Measurements from ENCODE around the gene RIPPLY3. TPM values are rescaled to one million over a fixed set of nuclear protein-coding genes. Genes with fewer than 3 reads are reported as not detected.

The RIPPLY3 gene
- not detected in 2 replicates for total RNA-seq

GRCh38 chr21:37006486-37007291, at the start of gene RIPPLY3:
TSS of gene RIPPLY3 (plus strand) at chr21:37006702. CDS start at chr21:37006773, 71 bp downstream.
- CTCF ChIA-PET, result interaction anchor here (1.7 kb wide), 1 partner anchor 17 kb away, joined by 4 read pairs; no protein-coding TSS in a partner anchor
- H3K27me3 Mint-ChIP-seq, result peaks cover 30% of the 10 kb centered on the region
- no peak within 1 kb of the TSS for H3K27ac Mint-ChIP-seq
- intact Hi-C loops (cut with micrococcal nuclease), result no loop called here
- H3K4me3 Mint-ChIP-seq, result peak within 1 kb of the TSS; percentile 59
- peaks cover 19% of the 10 kb centered on the region for H3K4me1 Mint-ChIP-seq
- no peaks in the 10 kb centered on the region for H3K36me3 Mint-ChIP-seq (ENCODE audit: low read depth)
- DNase-seq, result no peak
- POLR2A ChIA-PET, result no interaction called here
- no peak for TF ChIP-seq CTCF (IDR thresholded peaks at IDR 0.05)
- H3K9me3 Mint-ChIP-seq, result no peaks in the 10 kb centered on the region
- ATAC-seq (ENCODE audit: low read depth), result peak; percentile 26

GRCh38 chr21:36959020-36959835, 47.3 kb upstream of the RIPPLY3 start:
- ChIA-PET CTCF (no interaction called here), POLR2A (no interaction called here)
- H3K9me3 Mint-ChIP-seq, result no peaks in the 10 kb centered on the region
- H3K4me3 Mint-ChIP-seq, result no peak overlapping the region
- no peak for ATAC-seq (ENCODE audit: low read depth)
- intact Hi-C loops (cut with micrococcal nuclease), result no loop called here
- H3K27ac Mint-ChIP-seq, result no peak overlapping the region
- DNase-seq, result no peak
- TF ChIP-seq CTCF (IDR thresholded peaks at IDR 0.05), result no peak
- H3K36me3 Mint-ChIP-seq (ENCODE audit: low read depth), result peaks cover 15% of the 10 kb centered on the region
- no peaks in the 10 kb centered on the region for H3K27me3 Mint-ChIP-seq
- no peaks in the 10 kb centered on the region for H3K4me1 Mint-ChIP-seq

- ATAC-seq (ENCODE audit: low read depth) (no peak), DNase-seq (no peak)
- H3K27ac Mint-ChIP-seq, result no peak overlapping the region
- no peak for TF ChIP-seq CTCF (IDR thresholded peaks at IDR 0.05)
- peaks cover 15% of the 10 kb centered on the region for H3K4me1 Mint-ChIP-seq
- H3K9me3 Mint-ChIP-seq, result no peaks in the 10 kb centered on the region
- ChIA-PET CTCF (no interaction called here), POLR2A (no interaction called here)
- H3K36me3 Mint-ChIP-seq (ENCODE audit: low read depth), result peaks cover 15% of the 10 kb centered on the region
- H3K27me3 Mint-ChIP-seq, result no peaks in the 10 kb centered on the region
- H3K4me3 Mint-ChIP-seq, result no peak overlapping the region
- intact Hi-C loops (cut with micrococcal nuclease), result no loop called here
These were observed 45.7 kb upstream of the RIPPLY3 start for GRCh38 chr21:36960676-36961284.

- ATAC-seq (ENCODE audit: low read depth) (no peak), DNase-seq (no peak)
- no peak for TF ChIP-seq CTCF (IDR thresholded peaks at IDR 0.05)
- Mint-ChIP-seq H3K4me3 (no peak overlapping the region), H3K36me3 (ENCODE audit: low read depth) (peaks cover 8% of the 10 kb centered on the region), H3K27me3 (no peaks in the 10 kb centered on the region), H3K4me1 (peaks cover 20% of the 10 kb centered on the region), H3K27ac (no peak overlapping the region), H3K9me3 (no peaks in the 10 kb centered on the region)
- ChIA-PET POLR2A (no interaction called here), CTCF (no interaction called here)
- intact Hi-C loops (cut with micrococcal nuclease), result no loop called here
These were observed 44.3 kb upstream of the RIPPLY3 start for GRCh38 chr21:36962098-36962780.
